Neuron (in vitro differentiated cells): ENCODE results near the gene HPCAL4.

Source experiments
- H2AFZ ChIP-seq: one replicate; pipeline ENCODE4 v1.6.1; 2013; ENCODE audit warnings: low read depth, mild to moderate bottlenecking, inconsistent platforms, low read length, moderate library complexity
- H3K27me3 ChIP-seq: one replicate; pipeline ENCODE4 v1.6.1; 2013; ENCODE audit warnings: low read length; ENCODE audit not compliant: insufficient read depth
- H3K36me3 ChIP-seq: one replicate; pipeline ENCODE4 v1.6.1; 2013; ENCODE audit warnings: low read length; ENCODE audit not compliant: insufficient read depth
- H3K4me1 ChIP-seq: one replicate; pipeline ENCODE4 v1.6.1; 2013; ENCODE audit warnings: low read length; ENCODE audit not compliant: insufficient read depth
- H3K4me3 ChIP-seq: 2 replicates; pipeline ENCODE4 v1.5.1; 2013; ENCODE audit warnings: mild to moderate bottlenecking, low read length, moderate library complexity
- H3K9me3 ChIP-seq: one replicate; pipeline ENCODE4 v1.6.1; 2013; ENCODE audit warnings: low read length

Gene HPCAL4

GRCh38 chr1:39695016-39695415 lies 3.8 kb upstream of the HPCAL4 start:
- Histone ChIP-seq H3K4me1 (peaks cover 20% of the 10 kb centered on the region), H2AFZ (no peak overlapping the region), H3K36me3 (no peaks in the 10 kb centered on the region), H3K9me3 (no peaks in the 10 kb centered on the region), H3K27me3 (peaks cover 22% of the 10 kb centered on the region), H3K4me3 (no peak overlapping the region)

- H2AFZ ChIP-seq = no peak overlapping the region
- no peaks in the 10 kb centered on the region for H3K36me3 ChIP-seq
- H3K4me3 ChIP-seq = no peak overlapping the region
- peaks cover 30% of the 10 kb centered on the region for H3K4me1 ChIP-seq
- peaks cover 21% of the 10 kb centered on the region for H3K27me3 ChIP-seq
- no peaks in the 10 kb centered on the region for H3K9me3 ChIP-seq
These were observed 2.8 kb upstream of the HPCAL4 start for GRCh38 chr1:39694026-39694425.

GRCh38 chr1:39692152-39693074 lies 1.2 kb upstream of the HPCAL4 start:
- H2AFZ ChIP-seq = peak overlapping the region; percentile 68

GRCh38 chr1:39690794-39691382 lies 345 bp downstream of the HPCAL4 start:
- Histone ChIP-seq H3K9me3 (no peaks in the 10 kb centered on the region), H2AFZ (peak overlapping the region; percentile 68), H3K4me3 (peak overlapping the region; percentile 47), H3K36me3 (no peaks in the 10 kb centered on the region), H3K27me3 (peaks cover 35% of the 10 kb centered on the region), H3K4me1 (peaks cover 30% of the 10 kb centered on the region)

More at GRCh38 chr1:39692152-39693074, 1.2 kb upstream of the HPCAL4 start:
- H3K4me3 ChIP-seq = peak overlapping the region; percentile 47
- no peaks in the 10 kb centered on the region for H3K36me3 ChIP-seq
- H3K4me1 ChIP-seq = peaks cover 30% of the 10 kb centered on the region
- peaks cover 29% of the 10 kb centered on the region for H3K27me3 ChIP-seq
- H3K9me3 ChIP-seq = no peaks in the 10 kb centered on the region

- Histone ChIP-seq H2AFZ (no peak overlapping the region), H3K9me3 (no peaks in the 10 kb centered on the region), H3K36me3 (no peaks in the 10 kb centered on the region), H3K4me3 (no peak overlapping the region), H3K4me1 (peaks cover 30% of the 10 kb centered on the region), H3K27me3 (peaks cover 35% of the 10 kb centered on the region)
These were observed 1.0 kb downstream of the HPCAL4 start for GRCh38 chr1:39690225-39690624.

- Histone ChIP-seq H3K4me1 (peaks cover 30% of the 10 kb centered on the region), H3K36me3 (no peaks in the 10 kb centered on the region), H3K27me3 (peaks cover 35% of the 10 kb centered on the region), H3K9me3 (no peaks in the 10 kb centered on the region), H3K4me3 (no peak overlapping the region), H2AFZ (no peak overlapping the region)
These were observed 1.6 kb downstream of the HPCAL4 start for GRCh38 chr1:39689635-39690034.

- Histone ChIP-seq H3K9me3 (no peaks in the 10 kb centered on the region), H3K27me3 (peaks cover 32% of the 10 kb centered on the region), H2AFZ (no peak overlapping the region), H3K36me3 (no peaks in the 10 kb centered on the region), H3K4me3 (no peak overlapping the region), H3K4me1 (peaks cover 30% of the 10 kb centered on the region)
These were observed 2.0 kb downstream of the HPCAL4 start for GRCh38 chr1:39689214-39689613.

- H3K4me3 ChIP-seq = no peak overlapping the region
- H3K27me3 ChIP-seq = peaks cover 30% of the 10 kb centered on the region
These were observed 2.5 kb downstream of the HPCAL4 start for GRCh38 chr1:39688706-39689105.

GRCh38 chr1:39687243-39687642 lies 4.0 kb downstream of the HPCAL4 start:
- no peak overlapping the region for H2AFZ ChIP-seq
- H3K4me3 ChIP-seq = no peak overlapping the region
- no peaks in the 10 kb centered on the region for H3K36me3 ChIP-seq
- H3K9me3 ChIP-seq = no peaks in the 10 kb centered on the region
- H3K27me3 ChIP-seq = peaks cover 22% of the 10 kb centered on the region
- peaks cover 28% of the 10 kb centered on the region for H3K4me1 ChIP-seq

More at GRCh38 chr1:39688706-39689105, 2.5 kb downstream of the HPCAL4 start:
- Histone ChIP-seq H3K36me3 (no peaks in the 10 kb centered on the region), H3K9me3 (no peaks in the 10 kb centered on the region), H3K4me1 (peaks cover 30% of the 10 kb centered on the region), H2AFZ (no peak overlapping the region)

- H3K4me1 ChIP-seq = peaks cover 11% of the 10 kb centered on the region
- no peak overlapping the region for H3K4me3 ChIP-seq
- H2AFZ ChIP-seq = no peak overlapping the region
- no peaks in the 10 kb centered on the region for H3K9me3 ChIP-seq
- H3K27me3 ChIP-seq = peaks cover 20% of the 10 kb centered on the region
- no peaks in the 10 kb centered on the region for H3K36me3 ChIP-seq
These were observed 6.2 kb downstream of the HPCAL4 start for GRCh38 chr1:39685071-39685470.

- H3K36me3 ChIP-seq = no peaks in the 10 kb centered on the region
- H3K4me1 ChIP-seq = peaks cover 3% of the 10 kb centered on the region
- peaks cover 16% of the 10 kb centered on the region for H3K27me3 ChIP-seq
- H2AFZ ChIP-seq = no peak overlapping the region
- no peak overlapping the region for H3K4me3 ChIP-seq
- peaks cover 2% of the 10 kb centered on the region for H3K9me3 ChIP-seq
These were observed 6.9 kb downstream of the HPCAL4 start for GRCh38 chr1:39684313-39684664.

- H3K36me3 ChIP-seq = no peaks in the 10 kb centered on the region
- H3K4me1 ChIP-seq = peaks cover under 1% of the 10 kb centered on the region
- peaks cover 16% of the 10 kb centered on the region for H3K27me3 ChIP-seq
- no peak overlapping the region for H3K4me3 ChIP-seq
- peaks cover 2% of the 10 kb centered on the region for H3K9me3 ChIP-seq
- no peak overlapping the region for H2AFZ ChIP-seq
These were observed 7.5 kb downstream of the HPCAL4 start for GRCh38 chr1:39683591-39684312.

- no peak overlapping the region for H2AFZ ChIP-seq
- no peaks in the 10 kb centered on the region for H3K36me3 ChIP-seq
- H3K4me1 ChIP-seq = peaks cover 4% of the 10 kb centered on the region
- H3K27me3 ChIP-seq = peaks cover 5% of the 10 kb centered on the region
- no peak overlapping the region for H3K4me3 ChIP-seq
- peaks cover 2% of the 10 kb centered on the region for H3K9me3 ChIP-seq
These were observed 9.2 kb downstream of the HPCAL4 start for GRCh38 chr1:39681999-39682398.
